ENCODE results near the gene ARL8B.

- TF ChIP-seq, protein P1, sequence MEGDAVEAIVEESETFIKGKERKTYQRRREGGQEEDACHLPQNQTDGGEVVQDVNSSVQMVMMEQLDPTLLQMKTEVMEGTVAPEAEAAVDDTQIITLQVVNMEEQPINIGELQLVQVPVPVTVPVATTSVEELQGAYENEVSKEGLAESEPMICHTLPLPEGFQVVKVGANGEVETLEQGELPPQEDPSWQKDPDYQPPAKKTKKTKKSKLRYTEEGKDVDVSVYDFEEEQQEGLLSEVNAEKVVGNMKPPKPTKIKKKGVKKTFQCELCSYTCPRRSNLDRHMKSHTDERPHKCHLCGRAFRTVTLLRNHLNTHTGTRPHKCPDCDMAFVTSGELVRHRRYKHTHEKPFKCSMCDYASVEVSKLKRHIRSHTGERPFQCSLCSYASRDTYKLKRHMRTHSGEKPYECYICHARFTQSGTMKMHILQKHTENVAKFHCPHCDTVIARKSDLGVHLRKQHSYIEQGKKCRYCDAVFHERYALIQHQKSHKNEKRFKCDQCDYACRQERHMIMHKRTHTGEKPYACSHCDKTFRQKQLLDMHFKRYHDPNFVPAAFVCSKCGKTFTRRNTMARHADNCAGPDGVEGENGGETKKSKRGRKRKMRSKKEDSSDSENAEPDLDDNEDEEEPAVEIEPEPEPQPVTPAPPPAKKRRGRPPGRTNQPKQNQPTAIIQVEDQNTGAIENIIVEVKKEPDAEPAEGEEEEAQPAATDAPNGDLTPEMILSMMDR (IDR thresholded peaks at IDR 0.05 in 2 of 3, conservative IDR thresholded peaks at IDR 0.05 in 1 of 3; ENCODE audit: control insufficient read depth in 2 of 3, extremely low read depth in 1 of 3, insufficient read depth in 1 of 3, low read depth in 3 of 3, low read length in 3 of 3), result no peak
- TF ChIP-seq SRF (IDR thresholded peaks at IDR 0.05; ENCODE audit: low read depth in 2 of 2, low read length in 2 of 2), result no peak
- TF ChIP-seq POLR2AphosphoS2 (IDR thresholded peaks at IDR 0.05; ENCODE audit: low read depth, low read length), result no peak
- no peak for TF ChIP-seq CBX5 (IDR thresholded peaks at IDR 0.05; ENCODE audit: low read depth)
- no peak for TF ChIP-seq POLR2AphosphoS5 (IDR thresholded peaks at IDR 0.05; ENCODE audit: low read length)
- TF ChIP-seq BHLHE40 (IDR thresholded peaks at IDR 0.05; ENCODE audit: borderline replicate concordance in 1 of 2, low read depth in 2 of 2, low read length in 1 of 2), result no peak
- TF ChIP-seq HCFC1 (IDR thresholded peaks at IDR 0.05; ENCODE audit: low read length), result no peak
- TF ChIP-seq CREB1 (IDR thresholded peaks at IDR 0.05; ENCODE audit: low read depth), result no peak
- no peak for TF ChIP-seq ZBED1 (IDR thresholded peaks at IDR 0.05; ENCODE audit: borderline replicate concordance)
- no peak for TF ChIP-seq ATF7 (IDR thresholded peaks at IDR 0.05; ENCODE audit: low read depth)
- no peak for TF ChIP-seq POLR2A (IDR thresholded peaks at IDR 0.05; ENCODE audit: low read depth, low read length)
- no peak for TF ChIP-seq ATF3 (IDR thresholded peaks at IDR 0.05; ENCODE audit: borderline replicate concordance, extremely low read depth, low read depth, low read length)
- TF ChIP-seq ATF2 (IDR thresholded peaks at IDR 0.05; ENCODE audit: low read length), result no peak
- no peak for TF ChIP-seq SUZ12 (IDR thresholded peaks at IDR 0.05; ENCODE audit: unreplicated experiment)
Observed at GRCh38 chr3:5172018-5172417, 49.9 kb downstream of the ARL8B start.

Data from GM12878 (cell line).